Vagina (tissue), 2 donors: ENCODE data around the gene KIF2A.
"Not testable (repeated sequence)": the region's sequence is repeated elsewhere in the genome, so short reads cannot be mapped to it uniquely, and the experiment has no call there.

Source experiments
- CTCF ChIP-seq, 3 experiments: fragments of 450-650 bp in 2 of 3; fragments of 200-600 bp in 1 of 3; sonication (generic) in 1 of 3; IDR thresholded peaks; one replicate each; pipeline ENCODE4 v1.5.1; 2017 to 2019; ENCODE audit warnings: antibody characterized with exemption in 3 of 3, mild to moderate bottlenecking in 2 of 3, moderate library complexity in 2 of 3
- POLR2A ChIP-seq, 2 donors: fragments of 450-650 bp; IDR thresholded peaks; one replicate each; pipeline ENCODE4 v1.6.1; 2017; ENCODE audit warnings: antibody characterized with exemption in 2 of 2, mild to moderate bottlenecking in 2 of 2, moderate library complexity in 2 of 2
- POLR2AphosphoS5 ChIP-seq, 2 donors: sonication (generic); formaldehyde crosslinking; IDR thresholded peaks; one replicate each; pipeline ENCODE4 v1.9.0; 2017; ENCODE audit warnings: antibody characterized with exemption in 2 of 2, mild to moderate bottlenecking in 2 of 2, low read depth in 1 of 2; ENCODE audit not compliant: insufficient read depth in 1 of 2

GRCh38 chr5:62291829-62292228 is 14.2 kb upstream of the KIF2A start:
- not testable (repeated sequence) for TF ChIP-seq CTCF (IDR thresholded peaks at IDR 0.05); POLR2AphosphoS5 (IDR thresholded peaks at IDR 0.05; ENCODE audit: insufficient read depth in 1 of 2, low read depth in 1 of 2); POLR2A (IDR thresholded peaks at IDR 0.05)
